Ureter (tissue), 1 donor: ENCODE data around the gene ACADM. TPM values are rescaled to one million over a fixed set of nuclear protein-coding genes. Genes with fewer than 3 reads are reported as not detected.
A peak's percentile ranks its signal among the peaks of the same experiment; 100 is the strongest.
"Not testable (repeated sequence)": the region's sequence is repeated elsewhere in the genome, so short reads cannot be mapped to it uniquely, and the experiment has no call there.

Source experiments
- DNase-seq: peaks from one replicate; pipeline ENCODE4 v3.0.0-alpha.2; 2020; ENCODE audit warnings: low spot score
- total RNA-seq: library from RNA; stranded (reverse); gene quantifications from one replicate; pipeline ENCODE4 v1.2.4, GENCODE V29; 2023
- donor health status: DM: yes; HTN: yes; CAD: no.

Gene ACADM
- total RNA-seq, 1 donor from 2014 or later, result 51.4 TPM

DNA sequence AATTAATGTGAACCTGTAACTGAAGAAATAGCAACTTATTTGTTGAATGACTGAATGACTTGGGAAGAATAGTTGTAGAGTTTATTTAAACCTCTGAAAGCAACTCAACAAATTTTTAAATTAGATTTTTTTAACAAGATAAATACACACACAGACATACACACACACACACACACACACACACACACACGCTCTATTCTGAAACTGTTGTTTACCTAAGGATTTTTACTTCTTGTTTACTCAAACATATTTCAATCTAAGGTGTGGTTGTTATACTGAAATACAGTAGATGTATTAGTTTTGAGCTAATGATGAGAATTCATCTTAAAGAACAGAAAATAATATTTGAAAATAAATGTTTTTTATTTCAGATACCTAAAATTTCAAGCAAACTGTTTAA lies 11.5 kb downstream of the ACADM start:
- no peak for DNase-seq

- DNase-seq, result no peak
Observed at GRCh38 chr1:75742047-75742625, 17.6 kb downstream of the ACADM start.

- DNase-seq, result no peak
Observed at GRCh38 chr1:75745276-75745675, 20.8 kb downstream of the ACADM start.

- not testable (repeated sequence) for DNase-seq
Observed at GRCh38 chr1:75757210-75757609, 32.7 kb downstream of the ACADM start.

- DNase-seq, result not testable (repeated sequence)
Observed at GRCh38 chr1:75758543-75758942, 34.0 kb downstream of the ACADM start.

GRCh38 chr1:75764057-75764655 lies 39.6 kb downstream of the ACADM start:
- no peak for DNase-seq

DNA sequence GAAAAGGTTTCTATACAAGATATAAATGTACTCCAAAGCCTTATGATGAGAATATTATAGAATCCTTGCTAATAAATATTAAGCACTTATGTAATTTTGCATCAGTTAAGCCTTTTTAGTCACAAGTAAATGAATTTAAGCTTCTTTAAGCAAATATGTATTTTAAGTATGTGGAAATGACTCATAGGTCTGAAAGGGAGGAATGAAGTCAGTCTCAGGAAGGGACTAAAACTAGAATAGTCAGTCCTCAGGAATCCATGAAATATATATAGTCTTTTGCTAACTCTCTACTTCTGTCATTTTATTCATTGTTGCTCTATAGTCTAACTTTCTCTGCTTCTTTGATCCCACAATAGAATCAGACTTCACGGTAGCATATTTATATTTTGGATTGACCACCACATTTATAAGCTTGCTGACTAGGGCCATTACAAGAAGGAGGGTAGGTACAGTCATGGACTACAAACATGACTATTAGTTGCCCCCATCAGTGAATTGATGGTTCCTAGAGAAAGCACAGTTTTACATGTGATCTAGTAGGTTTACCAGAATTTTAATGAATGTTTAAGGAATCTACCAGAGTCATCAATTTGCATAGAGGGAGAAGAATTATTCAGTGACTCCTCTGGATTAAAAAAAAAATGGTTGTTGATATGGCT lies 41.3 kb downstream of the ACADM start:
- no peak for DNase-seq

GRCh38 chr1:75768016-75768415 lies 43.5 kb downstream of the ACADM start:
- no peak for DNase-seq

GRCh38 chr1:75770761-75771160 lies 46.3 kb downstream of the ACADM start:
- no peak for DNase-seq

- DNase-seq, result no peak
Observed at GRCh38 chr1:75771978-75772377, 47.5 kb downstream of the ACADM start.

- DNase-seq, result not testable (repeated sequence)
Observed at GRCh38 chr1:75777812-75778211, 53.3 kb downstream of the ACADM start.

- not testable (repeated sequence) for DNase-seq
Observed at GRCh38 chr1:75778694-75779093, 54.2 kb downstream of the ACADM start.

DNA sequence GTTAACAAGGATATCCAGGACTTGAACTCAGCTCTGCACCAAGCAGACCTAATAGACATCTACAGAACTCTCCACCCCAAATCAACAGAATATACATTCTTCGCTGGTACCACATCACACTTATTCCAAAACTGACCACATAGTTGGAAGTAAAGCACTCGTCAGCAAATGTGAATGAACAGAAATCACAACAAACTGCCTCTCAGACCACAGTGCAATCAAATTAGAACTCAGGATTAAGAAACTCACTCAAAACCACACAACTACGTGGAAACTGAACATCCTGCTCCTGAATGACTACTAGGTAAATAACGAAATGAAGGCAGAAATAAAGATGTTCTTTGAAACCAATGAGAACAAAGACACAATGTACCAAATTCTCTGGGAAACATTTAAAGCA lies 55.7 kb downstream of the ACADM start:
- DNase-seq, result not testable (repeated sequence)

DNA sequence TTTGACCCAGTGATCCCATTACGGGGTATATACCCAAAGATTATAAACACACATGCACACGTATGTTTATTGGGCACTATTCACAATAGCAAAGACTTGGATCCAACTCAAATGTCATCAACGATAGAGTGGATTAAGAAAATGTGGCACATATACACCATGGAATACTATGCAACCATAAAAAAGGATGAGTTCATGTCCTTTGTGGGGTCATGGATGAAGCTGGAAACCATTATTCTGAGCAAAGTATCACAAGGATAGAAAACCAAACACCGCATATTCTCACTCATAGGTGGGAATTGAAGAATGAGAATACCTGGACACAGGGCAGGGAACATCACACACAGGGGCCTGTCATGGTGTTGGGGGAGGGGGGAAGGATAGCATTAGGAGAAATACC lies 59.4 kb downstream of the ACADM start:
- not testable (repeated sequence) for DNase-seq

- no peak for DNase-seq
Observed at GRCh38 chr1:75785320-75785982, 60.9 kb downstream of the ACADM start.

DNA sequence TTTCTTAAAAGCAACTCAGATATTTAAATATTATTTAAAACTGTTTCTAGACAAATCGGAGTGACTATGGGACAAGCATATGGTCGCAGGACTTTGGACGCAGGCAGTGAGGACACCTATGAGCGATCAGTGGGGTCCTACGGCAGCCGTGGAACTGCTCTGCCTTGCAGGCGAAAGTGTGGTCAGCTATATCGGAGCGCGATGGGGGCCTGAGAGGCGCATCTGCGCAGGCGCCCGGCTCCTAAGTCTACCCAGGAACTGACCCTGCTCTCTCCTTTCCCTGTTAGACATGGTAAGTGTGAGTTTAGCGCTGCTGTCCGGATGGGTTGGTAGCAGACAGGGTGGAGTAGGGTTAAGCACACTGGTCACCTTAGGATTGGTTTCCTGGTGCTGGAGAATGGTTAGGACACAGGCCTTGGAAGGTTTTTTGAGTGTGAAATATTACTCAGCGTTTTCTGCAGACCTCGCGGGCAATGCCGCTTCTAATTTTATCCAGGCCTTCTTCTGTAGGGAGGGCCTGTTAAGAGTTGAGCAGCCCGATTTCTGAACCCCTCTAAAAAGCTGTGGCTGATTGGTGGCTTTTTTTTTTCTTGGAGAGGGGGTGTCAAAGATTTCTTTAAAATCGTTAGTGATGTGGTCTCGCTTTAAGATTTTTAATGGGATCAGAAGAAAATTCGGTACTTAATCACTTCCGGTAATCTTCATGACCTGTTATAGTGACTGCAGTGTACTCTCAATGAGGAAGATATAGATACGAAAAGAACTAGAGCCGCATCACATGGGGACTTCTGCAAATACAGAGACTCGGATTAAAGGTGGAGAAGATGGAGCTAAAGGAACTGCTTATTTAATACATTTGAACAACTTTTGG lies 61.7 kb downstream of the ACADM start, which contains the start of gene RABGGTB:
Gene RABGGTB (plus strand): TSS at position 274 of the 871 bp plus-strand sequence. CDS start 16 bp downstream, at position 290.
- peak; percentile 96 for DNase-seq

- no peak for DNase-seq
Observed at GRCh38 chr1:75786901-75787493, 62.5 kb downstream of the ACADM start.

GRCh38 chr1:75787524-75787923 lies 63.0 kb downstream of the ACADM start:
- DNase-seq, result no peak

DNA sequence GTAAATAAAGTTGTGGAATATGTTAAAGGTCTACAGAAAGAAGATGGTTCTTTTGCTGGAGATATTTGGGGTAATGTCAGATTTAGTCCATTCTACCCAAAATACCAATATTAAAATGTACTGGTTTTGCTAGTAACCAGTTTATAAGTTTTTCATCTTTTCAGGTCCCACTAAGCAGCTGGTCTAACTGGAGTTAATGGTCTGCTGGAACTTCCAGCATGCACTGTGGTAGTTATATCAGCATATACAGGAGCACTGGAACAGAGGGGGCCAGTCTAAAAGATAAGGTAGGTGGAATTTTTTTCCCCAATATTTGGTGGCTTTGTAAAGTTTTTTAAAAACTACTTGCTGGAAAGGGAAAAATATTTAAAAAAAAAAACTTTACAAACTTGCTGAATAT lies 65.5 kb downstream of the ACADM start:
- no peak for DNase-seq

DNA sequence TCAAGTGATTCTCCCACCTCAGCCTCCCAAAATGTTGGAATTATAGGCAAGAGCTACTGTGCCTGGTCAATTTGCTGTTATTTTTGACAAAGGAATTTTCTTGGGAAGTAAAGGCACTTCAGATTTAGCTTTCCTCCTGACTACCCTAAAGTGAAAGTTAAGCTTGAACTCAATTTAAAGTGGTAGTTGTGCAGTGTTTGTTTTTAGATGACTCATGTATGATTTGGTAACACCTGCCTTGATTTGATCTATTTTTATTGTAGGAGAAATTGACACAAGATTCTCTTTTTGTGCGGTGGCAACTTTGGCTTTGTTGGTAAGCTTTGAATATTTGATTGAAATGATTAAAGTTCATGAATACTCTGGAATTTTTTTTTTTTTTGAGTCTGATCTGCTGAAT lies 66.5 kb downstream of the ACADM start:
- DNase-seq, result no peak

DNA sequence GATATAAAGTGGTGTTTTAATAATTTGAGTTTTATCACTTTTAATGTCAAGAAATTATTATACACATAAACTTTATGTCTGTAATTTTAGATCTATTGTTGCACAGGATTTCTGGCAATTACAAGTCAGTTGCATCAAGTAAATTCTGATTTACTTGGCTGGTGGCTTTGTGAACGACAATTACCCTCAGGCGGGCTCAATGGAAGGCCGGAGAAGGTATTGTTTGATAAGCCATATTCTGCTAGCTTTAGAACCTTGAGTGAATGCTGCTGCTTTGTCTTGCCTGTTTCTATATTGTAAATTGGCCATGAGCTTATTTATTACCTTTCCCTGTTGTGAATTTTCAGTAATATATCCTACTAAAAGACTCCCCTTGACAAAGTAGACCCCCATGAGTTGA lies 67.6 kb downstream of the ACADM start:
- no peak for DNase-seq
